ENCODE results near the gene C19orf53. TPM values are rescaled to one million over a fixed set of nuclear protein-coding genes. Genes with fewer than 3 reads are reported as not detected.
"Not testable (repeated sequence)": the region's sequence is repeated elsewhere in the genome, so short reads cannot be mapped to it uniquely, and the experiment has no call there.

C19orf53 gene
- polyA plus RNA-seq, 2 donors: 135 to 174 TPM

DNA sequence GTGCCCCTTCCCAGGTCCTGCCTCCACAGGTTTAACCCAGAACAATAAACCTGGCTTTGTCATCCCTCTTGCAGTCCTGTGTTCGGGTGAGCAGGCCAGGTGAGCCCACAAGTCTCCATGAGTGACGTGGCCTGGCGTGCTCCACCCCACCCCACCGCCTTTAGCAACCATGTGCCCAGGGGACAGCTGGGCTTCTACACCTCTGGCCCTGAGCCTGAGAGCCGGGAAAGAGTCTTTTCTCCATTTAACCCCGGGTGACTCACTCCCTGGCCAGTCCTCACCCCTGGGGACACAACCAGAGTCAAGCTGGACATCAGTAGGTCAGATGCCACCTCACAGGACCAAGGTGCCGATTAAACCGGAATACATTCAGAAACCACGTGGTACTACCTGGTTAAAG lies 4.1 kb downstream of the C19orf53 start:
- Histone ChIP-seq H3K27ac (ENCODE audit: low read depth in 2 of 2, low read length in 1 of 2) (no peak overlapping the region), H3K27me3 (ENCODE audit: control insufficient read depth in 1 of 2, insufficient read depth in 2 of 2, low read length in 2 of 2) (no peaks in the 10 kb centered on the region), H3K4me3 (ENCODE audit: low read depth in 1 of 2, low read length in 2 of 2) (no peak overlapping the region), H3K4me1 (ENCODE audit: control insufficient read depth in 2 of 2, insufficient read depth in 2 of 2, low read length in 1 of 2) (peaks cover 0 to 2% of the 10 kb centered on the region in 2 donors), H3K36me3 (ENCODE audit: control insufficient read depth in 2 of 2, insufficient read depth in 2 of 2, low read length in 1 of 2) (peaks cover 0 to 17% of the 10 kb centered on the region in 2 donors), H3K9me3 (ENCODE audit: control insufficient read depth in 2 of 2, insufficient read depth in 1 of 2, low read depth in 1 of 2, low read length in 1 of 2) (no peaks in the 10 kb centered on the region)
- 80 to 85% methylated on average over 9 of the region's 9 CpGs for WGBS, 2 donors

GRCh38 chr19:13778847-13779246 lies 4.6 kb downstream of the C19orf53 start:
- Histone ChIP-seq H3K4me1 (ENCODE audit: control insufficient read depth in 2 of 2, insufficient read depth in 2 of 2, low read length in 1 of 2) (peaks cover 0 to 2% of the 10 kb centered on the region in 2 donors), H3K9me3 (ENCODE audit: control insufficient read depth in 2 of 2, insufficient read depth in 1 of 2, low read depth in 1 of 2, low read length in 1 of 2) (no peaks in the 10 kb centered on the region), H3K4me3 (ENCODE audit: low read depth in 1 of 2, low read length in 2 of 2) (no peak overlapping the region), H3K27me3 (ENCODE audit: control insufficient read depth in 1 of 2, insufficient read depth in 2 of 2, low read length in 2 of 2) (no peaks in the 10 kb centered on the region), H3K36me3 (ENCODE audit: control insufficient read depth in 2 of 2, insufficient read depth in 2 of 2, low read length in 1 of 2) (peaks cover 0 to 17% of the 10 kb centered on the region in 2 donors), H3K27ac (ENCODE audit: low read depth in 2 of 2, low read length in 1 of 2) (no peak overlapping the region)
- 80 to 91% methylated on average over 6 of the region's 6 CpGs for whole genome bisulfite sequencing, 2 donors

GRCh38 chr19:13779794-13780193 lies 5.5 kb downstream of the C19orf53 start:
- not testable (repeated sequence) for H3K4me3 ChIP-seq (ENCODE audit: low read depth in 1 of 2, low read length in 2 of 2); H3K27ac ChIP-seq (ENCODE audit: low read depth in 2 of 2, low read length in 1 of 2); H3K4me1 ChIP-seq (ENCODE audit: control insufficient read depth in 2 of 2, insufficient read depth in 2 of 2, low read length in 1 of 2); H3K27me3 ChIP-seq (ENCODE audit: control insufficient read depth in 1 of 2, insufficient read depth in 2 of 2, low read length in 2 of 2); H3K9me3 ChIP-seq (ENCODE audit: control insufficient read depth in 2 of 2, insufficient read depth in 1 of 2, low read depth in 1 of 2, low read length in 1 of 2)
- H3K36me3 ChIP-seq (ENCODE audit: control insufficient read depth in 2 of 2, insufficient read depth in 2 of 2, low read length in 1 of 2): peaks cover 0 to 17% of the 10 kb centered on the region in 2 donors
- WGBS, 2 donors: 93 to 98% methylated on average over 8 of the region's 8 CpGs

DNA sequence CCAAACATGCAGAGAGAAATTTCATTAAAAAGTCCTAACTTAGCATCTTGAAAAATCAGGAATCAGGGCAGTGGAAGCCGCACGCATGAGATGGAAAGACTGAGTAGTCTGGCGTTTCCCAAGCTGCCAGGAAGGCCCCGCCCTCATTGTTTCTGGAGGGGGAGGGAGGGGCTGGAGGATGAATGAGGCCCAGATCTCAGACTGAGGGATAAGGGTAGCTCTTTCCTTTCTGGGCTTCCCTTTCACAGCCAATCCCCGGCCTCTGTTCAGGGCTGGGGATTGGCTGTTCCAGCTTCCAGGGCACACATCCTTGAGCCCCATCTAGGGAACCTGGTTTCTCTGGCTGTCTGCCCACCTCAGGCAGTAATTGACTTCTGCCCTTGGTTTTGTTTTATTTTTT lies 7.3 kb downstream of the C19orf53 start:
- Histone ChIP-seq H3K4me1 (ENCODE audit: control insufficient read depth in 2 of 2, insufficient read depth in 2 of 2, low read length in 1 of 2) (peaks cover 0 to 4% of the 10 kb centered on the region in 2 donors), H3K27me3 (ENCODE audit: control insufficient read depth in 1 of 2, insufficient read depth in 2 of 2, low read length in 2 of 2) (no peaks in the 10 kb centered on the region), H3K36me3 (ENCODE audit: control insufficient read depth in 2 of 2, insufficient read depth in 2 of 2, low read length in 1 of 2) (peaks cover 0 to 17% of the 10 kb centered on the region in 2 donors), H3K9me3 (ENCODE audit: control insufficient read depth in 2 of 2, insufficient read depth in 1 of 2, low read depth in 1 of 2, low read length in 1 of 2) (no peaks in the 10 kb centered on the region), H3K27ac (ENCODE audit: low read depth in 2 of 2, low read length in 1 of 2) (peak overlapping the region in 1 of 2 donors; percentile 40), H3K4me3 (ENCODE audit: low read depth in 1 of 2, low read length in 2 of 2) (no peak overlapping the region)
- 9 to 10% methylated on average over 5 of the region's 5 CpGs for WGBS, 2 donors

GRCh38 chr19:13782537-13782936 lies 8.3 kb downstream of the C19orf53 start:
- peaks cover 0 to 4% of the 10 kb centered on the region in 2 donors for H3K4me1 ChIP-seq (ENCODE audit: control insufficient read depth in 2 of 2, insufficient read depth in 2 of 2, low read length in 1 of 2)
- H3K36me3 ChIP-seq (ENCODE audit: control insufficient read depth in 2 of 2, insufficient read depth in 2 of 2, low read length in 1 of 2): peaks cover 0 to 13% of the 10 kb centered on the region in 2 donors
- H3K9me3 ChIP-seq (ENCODE audit: control insufficient read depth in 2 of 2, insufficient read depth in 1 of 2, low read depth in 1 of 2, low read length in 1 of 2): no peaks in the 10 kb centered on the region
- WGBS, 2 donors: 67 to 73% methylated on average over 8 of the region's 8 CpGs
- no peaks in the 10 kb centered on the region for H3K27me3 ChIP-seq (ENCODE audit: control insufficient read depth in 1 of 2, insufficient read depth in 2 of 2, low read length in 2 of 2)
- H3K27ac ChIP-seq (ENCODE audit: low read depth in 2 of 2, low read length in 1 of 2): peak overlapping the region in 1 of 2 donors; percentile 52
- H3K4me3 ChIP-seq (ENCODE audit: low read depth in 1 of 2, low read length in 2 of 2): no peak overlapping the region

- 75 to 84% methylated on average over 18 of the region's 18 CpGs for WGBS, 2 donors
- no peak overlapping the region for H3K27ac ChIP-seq (ENCODE audit: low read depth in 2 of 2, low read length in 1 of 2)
- peaks cover 0 to under 1% of the 10 kb centered on the region in 2 donors for H3K36me3 ChIP-seq (ENCODE audit: control insufficient read depth in 2 of 2, insufficient read depth in 2 of 2, low read length in 1 of 2)
- no peaks in the 10 kb centered on the region for H3K9me3 ChIP-seq (ENCODE audit: control insufficient read depth in 2 of 2, insufficient read depth in 1 of 2, low read depth in 1 of 2, low read length in 1 of 2)
- no peak overlapping the region for H3K4me3 ChIP-seq (ENCODE audit: low read depth in 1 of 2, low read length in 2 of 2)
- H3K27me3 ChIP-seq (ENCODE audit: control insufficient read depth in 1 of 2, insufficient read depth in 2 of 2, low read length in 2 of 2): no peaks in the 10 kb centered on the region
- peaks cover 0 to 4% of the 10 kb centered on the region in 2 donors for H3K4me1 ChIP-seq (ENCODE audit: control insufficient read depth in 2 of 2, insufficient read depth in 2 of 2, low read length in 1 of 2)
Measured at GRCh38 chr19:13783565-13784500, 9.6 kb downstream of the C19orf53 start.

DNA sequence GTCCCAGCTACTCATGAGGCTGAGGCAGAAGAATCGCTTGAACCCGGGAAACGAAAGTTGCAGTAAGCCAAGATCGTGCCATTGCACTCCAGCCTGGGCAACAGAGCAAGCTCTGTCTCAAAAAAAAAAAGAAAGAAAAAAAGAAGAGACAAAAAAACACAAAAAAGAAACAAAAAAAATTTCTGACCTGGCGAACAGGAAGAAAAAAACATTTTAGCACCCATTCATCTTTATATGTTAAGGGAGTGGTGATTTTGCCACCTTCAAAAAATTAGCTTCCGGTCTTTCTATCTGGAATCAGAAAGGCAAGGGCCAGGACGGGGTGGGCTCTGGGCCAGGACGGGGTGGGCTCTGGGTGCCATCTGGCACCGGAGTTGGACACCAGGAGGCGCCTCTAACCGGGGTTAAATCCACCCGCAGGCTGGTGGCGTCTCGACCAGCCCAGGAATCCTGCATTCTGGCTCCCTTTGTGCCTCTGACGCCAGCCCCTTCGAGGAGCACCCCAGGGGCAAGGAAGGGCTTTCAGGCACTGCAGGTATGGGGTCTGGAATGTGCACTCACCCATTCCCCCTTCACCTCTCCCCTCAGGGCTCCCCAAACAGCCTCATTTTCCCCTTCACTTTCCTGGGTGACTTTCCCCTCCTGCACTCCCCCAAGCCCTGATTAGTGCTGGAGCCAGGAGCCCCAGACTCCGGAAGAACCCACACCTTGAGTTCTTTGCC lies 10.6 kb downstream of the C19orf53 start:
- Histone ChIP-seq H3K9me3 (ENCODE audit: control insufficient read depth in 2 of 2, insufficient read depth in 1 of 2, low read depth in 1 of 2, low read length in 1 of 2) (no peaks in the 10 kb centered on the region), H3K36me3 (ENCODE audit: control insufficient read depth in 2 of 2, insufficient read depth in 2 of 2, low read length in 1 of 2) (no peaks in the 10 kb centered on the region), H3K27me3 (ENCODE audit: control insufficient read depth in 1 of 2, insufficient read depth in 2 of 2, low read length in 2 of 2) (no peaks in the 10 kb centered on the region), H3K4me1 (ENCODE audit: control insufficient read depth in 2 of 2, insufficient read depth in 2 of 2, low read length in 1 of 2) (peaks cover 0 to 4% of the 10 kb centered on the region in 2 donors), H3K4me3 (ENCODE audit: low read depth in 1 of 2, low read length in 2 of 2) (peak overlapping the region in 1 of 2 donors; percentile 15), H3K27ac (ENCODE audit: low read depth in 2 of 2, low read length in 1 of 2) (peak overlapping the region; percentile 21 to 33)
- WGBS, 2 donors: 16 to 19% methylated on average over 17 of the region's 17 CpGs

GRCh38 chr19:13788991-13789390 lies 14.7 kb downstream of the C19orf53 start:
- Histone ChIP-seq H3K4me1 (ENCODE audit: control insufficient read depth in 2 of 2, insufficient read depth in 2 of 2, low read length in 1 of 2) (peaks cover 0 to 4% of the 10 kb centered on the region in 2 donors), H3K4me3 (ENCODE audit: low read depth in 1 of 2, low read length in 2 of 2) (no peak overlapping the region), H3K27me3 (ENCODE audit: control insufficient read depth in 1 of 2, insufficient read depth in 2 of 2, low read length in 2 of 2) (no peaks in the 10 kb centered on the region), H3K9me3 (ENCODE audit: control insufficient read depth in 2 of 2, insufficient read depth in 1 of 2, low read depth in 1 of 2, low read length in 1 of 2) (no peaks in the 10 kb centered on the region), H3K36me3 (ENCODE audit: control insufficient read depth in 2 of 2, insufficient read depth in 2 of 2, low read length in 1 of 2) (no peaks in the 10 kb centered on the region), H3K27ac (ENCODE audit: low read depth in 2 of 2, low read length in 1 of 2) (peak overlapping the region; percentile 60 to 68)
- 40 to 47% methylated on average over 8 of the region's 8 CpGs for WGBS, 2 donors

DNA sequence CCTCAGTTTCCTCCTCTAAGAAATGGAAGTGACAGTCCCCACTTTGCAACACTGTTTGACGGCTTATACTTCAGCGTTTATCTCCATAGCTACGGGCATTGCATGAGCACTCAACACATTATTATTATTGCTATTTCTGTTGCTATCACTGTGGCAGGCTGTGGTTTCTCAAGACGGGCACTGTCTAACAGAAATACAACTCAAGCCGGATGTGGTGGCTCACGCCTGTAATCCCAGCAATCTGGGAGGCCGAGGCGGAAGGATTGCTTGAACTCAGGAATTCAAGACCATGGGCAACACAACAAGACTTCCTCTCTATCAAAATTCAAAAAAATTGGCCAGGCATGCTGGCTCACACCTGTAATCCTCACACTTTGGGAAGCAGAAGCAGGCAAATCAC lies 16.1 kb downstream of the C19orf53 start:
- Histone ChIP-seq H3K4me1 (ENCODE audit: control insufficient read depth in 2 of 2, insufficient read depth in 2 of 2, low read length in 1 of 2) (peaks cover 0 to under 1% of the 10 kb centered on the region in 2 donors), H3K36me3 (ENCODE audit: control insufficient read depth in 2 of 2, insufficient read depth in 2 of 2, low read length in 1 of 2) (no peaks in the 10 kb centered on the region), H3K27me3 (ENCODE audit: control insufficient read depth in 1 of 2, insufficient read depth in 2 of 2, low read length in 2 of 2) (no peaks in the 10 kb centered on the region), H3K4me3 (ENCODE audit: low read depth in 1 of 2, low read length in 2 of 2) (no peak overlapping the region), H3K9me3 (ENCODE audit: control insufficient read depth in 2 of 2, insufficient read depth in 1 of 2, low read depth in 1 of 2, low read length in 1 of 2) (no peaks in the 10 kb centered on the region), H3K27ac (ENCODE audit: low read depth in 2 of 2, low read length in 1 of 2) (peak overlapping the region in 1 of 2 donors; percentile 40)
- 74 to 76% methylated on average over 8 of the region's 8 CpGs for WGBS, 2 donors

Data from esophagus (tissue), 2 donors.